Erythroblast (primary cell): Measurements from ENCODE around the gene B4GALNT4.

ENCODE experiments used
- GATA1 ChIP-seq: IDR thresholded peaks from 2 replicates; pipeline ENCODE4 v1.6.1; 2011; ENCODE audit warnings: low read depth, mild to moderate bottlenecking, control low read depth, low read length, moderate library complexity
- POLR2A ChIP-seq: IDR thresholded peaks from 2 replicates; pipeline ENCODE4 v1.6.1; 2011; ENCODE audit warnings: mild to moderate bottlenecking, low read length

- TF ChIP-seq POLR2A, result no peak
- no peak for TF ChIP-seq GATA1
Observed at GRCh38 chr11:419248-420005, 50.1 kb downstream of the B4GALNT4 start.
